Epithelial cell of alveolus of lung (primary cell): ENCODE data around the gene ITPR2. TPM values are rescaled to one million over a fixed set of nuclear protein-coding genes. Genes with fewer than 3 reads are reported as not detected.

ENCODE experiments used
- total RNA-seq: library from RNA; depleted of rRNA; stranded (reverse); fragments of >200 nt; gene quantifications from 2 replicates; pipeline ENCODE4 v1.2.1, GENCODE V29; 2015

The ITPR2 gene
- 4.7 and 11.4 TPM in 2 replicates for total RNA-seq

GRCh38 chr12:26832822-26833742 lies at the start of gene ITPR2:
ITPR2 (minus strand) TSS chr12:26833194; CDS start chr12:26832781, 413 bp downstream.

Other genes starting within 250 kb of the ITPR2 start
- gene INTS13, start 104.8 kb upstream of the ITPR2 start, total RNA-seq, result 29.0 and 42.3 TPM in 2 replicates
- gene FGFR1OP2, start 105.3 kb upstream of the ITPR2 start, total RNA-seq, result 27.8 and 54.9 TPM in 2 replicates
- 62.8 and 82.5 TPM in 2 replicates for gene TM7SF3, start 181.2 kb upstream of the ITPR2 start, total RNA-seq
- 43.7 and 63.2 TPM in 2 replicates for gene MED21, start 189.4 kb upstream of the ITPR2 start, total RNA-seq
- gene C12orf71, start 249.4 kb upstream of the ITPR2 start, total RNA-seq, result not detected in 2 replicates